Loucy (cell line): ENCODE data around the gene VWA5B1.

Experiments
- CTCF ChIP-seq: fragments of 200-600 bp; sonication (generic); conservative IDR thresholded peaks from 2 replicates; pipeline ENCODE4 v1.5.1; 2014; ENCODE audit warnings: mild to moderate bottlenecking, antibody characterized with exemption, low read length
- EZH2phosphoT487 ChIP-seq: fragments of 200-600 bp; IDR thresholded peaks from 2 replicates; pipeline ENCODE4 v1.6.1; 2018; ENCODE audit warnings: antibody characterized with exemption, mild to moderate bottlenecking, moderate library complexity, borderline replicate concordance

- TF ChIP-seq EZH2phosphoT487 = no peak
- no peak for TF ChIP-seq CTCF
Measured at GRCh38 chr1:20307026-20307425, 16.4 kb downstream of the VWA5B1 start.
